Amniotic stem cell (primary cell): Measurements from ENCODE around the gene ENTPD7.
"Not testable (repeated sequence)": the region's sequence is repeated elsewhere in the genome, so short reads cannot be mapped to it uniquely, and the experiment has no call there.

Source experiments
- DNase-seq: peaks from one replicate; lab custom pipeline; 2025; lab: John Stamatoyannopoulos, UW

Gene ENTPD7, protein sequence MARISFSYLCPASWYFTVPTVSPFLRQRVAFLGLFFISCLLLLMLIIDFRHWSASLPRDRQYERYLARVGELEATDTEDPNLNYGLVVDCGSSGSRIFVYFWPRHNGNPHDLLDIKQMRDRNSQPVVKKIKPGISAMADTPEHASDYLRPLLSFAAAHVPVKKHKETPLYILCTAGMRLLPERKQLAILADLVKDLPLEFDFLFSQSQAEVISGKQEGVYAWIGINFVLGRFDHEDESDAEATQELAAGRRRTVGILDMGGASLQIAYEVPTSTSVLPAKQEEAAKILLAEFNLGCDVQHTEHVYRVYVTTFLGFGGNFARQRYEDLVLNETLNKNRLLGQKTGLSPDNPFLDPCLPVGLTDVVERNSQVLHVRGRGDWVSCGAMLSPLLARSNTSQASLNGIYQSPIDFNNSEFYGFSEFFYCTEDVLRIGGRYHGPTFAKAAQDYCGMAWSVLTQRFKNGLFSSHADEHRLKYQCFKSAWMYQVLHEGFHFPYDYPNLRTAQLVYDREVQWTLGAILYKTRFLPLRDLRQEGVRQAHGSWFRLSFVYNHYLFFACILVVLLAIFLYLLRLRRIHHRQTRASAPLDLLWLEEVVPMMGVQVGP

DNA sequence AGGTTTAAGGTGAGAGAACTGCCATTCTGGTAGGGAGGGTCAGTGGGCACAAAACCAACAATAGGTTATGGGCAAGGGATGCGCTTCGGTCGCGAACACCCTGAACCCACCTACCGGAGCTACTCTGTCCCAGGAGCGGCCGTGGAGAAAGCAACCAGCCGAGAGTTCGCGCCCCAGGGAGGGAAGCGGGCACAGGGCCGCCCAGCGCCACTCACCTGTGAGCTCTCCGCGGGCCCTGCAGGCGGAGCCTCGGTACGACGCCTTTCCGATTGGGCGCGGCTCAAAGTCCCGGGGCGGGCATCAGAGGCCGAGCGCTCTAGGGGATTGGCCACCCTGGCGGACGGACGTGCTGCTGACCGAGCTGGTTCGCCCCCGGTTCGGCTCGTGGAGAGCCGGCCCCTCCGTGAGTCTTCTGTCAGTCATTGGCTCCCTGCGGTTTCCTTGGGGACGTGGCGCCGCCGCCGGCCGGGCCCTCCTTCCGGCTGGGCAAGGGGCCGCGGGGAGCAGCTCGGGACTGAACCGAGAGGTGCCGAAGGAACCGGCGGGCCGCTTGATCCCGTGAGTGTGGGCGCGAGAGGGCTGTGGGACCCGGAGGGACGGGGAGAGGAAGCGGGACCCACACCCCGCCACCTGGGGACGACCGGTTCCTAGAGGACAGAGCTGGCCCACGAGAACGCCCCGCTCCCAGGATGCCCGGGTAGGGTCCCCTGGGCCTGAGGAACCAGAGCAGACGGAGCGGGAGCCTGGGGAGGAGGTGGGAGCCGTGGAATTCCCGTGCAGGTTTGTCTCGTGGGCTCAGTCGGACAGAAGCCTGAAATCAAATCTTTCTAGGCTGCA, at the start of gene ENTPD7:
Gene ENTPD7, plus strand, starts transcription at position 479 of the 837 bp plus-strand sequence. CDS start 448 bp downstream, outside the sequence.
- peak; percentile 96 for DNase-seq

DNA sequence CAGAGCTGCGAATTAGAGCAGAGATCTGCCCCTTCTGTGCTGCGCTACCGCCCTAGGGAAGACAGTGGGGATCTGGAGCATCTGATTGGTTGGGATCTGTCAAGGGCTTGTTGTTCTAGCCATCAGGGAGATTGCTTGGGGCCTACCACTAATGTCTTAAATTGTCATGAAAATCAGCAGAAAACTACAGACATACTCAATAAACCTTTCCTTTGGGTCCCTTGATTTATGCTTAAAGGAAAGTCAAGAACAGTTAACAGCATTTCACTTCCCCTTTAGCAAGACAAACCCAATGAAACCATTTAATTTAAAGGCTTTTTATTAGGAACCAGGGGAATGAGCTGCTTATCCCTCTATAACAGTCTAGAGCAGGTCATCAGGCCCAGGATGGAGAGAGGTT, 49.1 kb upstream of the ENTPD7 start:
- DNase-seq = no peak

DNA sequence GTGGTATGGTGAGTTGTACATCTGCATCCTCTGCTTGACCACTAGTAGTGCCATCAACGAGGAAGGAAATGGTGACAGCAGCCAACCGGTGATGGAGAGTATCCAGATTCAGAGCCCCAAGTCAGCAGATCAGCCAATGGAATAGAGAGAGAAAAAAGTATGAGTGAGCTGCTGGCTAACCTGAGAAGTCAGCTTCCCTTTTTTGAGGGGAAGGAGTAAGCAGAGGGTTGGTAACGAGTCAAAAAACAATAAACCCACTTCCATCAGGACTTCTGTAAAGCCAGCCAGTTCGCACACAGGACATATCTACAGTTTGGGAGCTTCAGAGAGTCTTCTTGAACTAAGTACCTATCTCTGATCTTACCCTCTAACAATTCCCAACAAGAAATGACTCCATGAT, 48.0 kb upstream of the ENTPD7 start:
- no peak for DNase-seq

DNA sequence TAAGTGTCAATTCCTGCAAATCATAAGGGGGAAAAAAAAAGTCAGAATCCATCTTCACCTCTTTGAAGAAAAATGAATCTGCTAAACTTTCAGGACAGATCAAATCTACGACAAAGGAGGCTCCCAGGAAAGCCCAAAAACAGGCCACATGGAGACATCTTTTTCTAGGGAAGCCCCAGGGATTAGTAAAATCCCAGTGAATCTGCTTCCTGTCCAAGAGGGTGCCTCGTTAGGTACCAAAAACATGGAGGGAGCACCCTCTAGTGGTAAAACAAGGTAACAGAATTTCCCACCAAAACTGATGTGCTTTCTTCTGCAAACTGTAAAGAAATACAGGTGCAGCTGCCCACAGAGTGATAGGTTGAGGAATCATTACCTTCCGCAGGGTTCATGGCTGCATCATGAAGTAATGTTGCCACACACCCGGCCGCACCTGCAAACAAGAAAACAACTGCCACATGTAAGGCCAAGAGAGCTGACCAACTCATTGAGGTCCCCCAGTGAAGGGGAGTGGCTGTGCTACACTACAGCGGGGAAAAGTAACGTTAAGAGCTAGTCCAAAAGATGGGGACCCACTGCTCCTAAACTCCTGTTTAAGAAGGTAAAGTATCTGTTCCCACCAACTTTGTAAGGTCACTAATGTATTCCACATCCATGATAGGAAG, 47.0 kb upstream of the ENTPD7 start:
- peak; percentile 17 for DNase-seq

DNA sequence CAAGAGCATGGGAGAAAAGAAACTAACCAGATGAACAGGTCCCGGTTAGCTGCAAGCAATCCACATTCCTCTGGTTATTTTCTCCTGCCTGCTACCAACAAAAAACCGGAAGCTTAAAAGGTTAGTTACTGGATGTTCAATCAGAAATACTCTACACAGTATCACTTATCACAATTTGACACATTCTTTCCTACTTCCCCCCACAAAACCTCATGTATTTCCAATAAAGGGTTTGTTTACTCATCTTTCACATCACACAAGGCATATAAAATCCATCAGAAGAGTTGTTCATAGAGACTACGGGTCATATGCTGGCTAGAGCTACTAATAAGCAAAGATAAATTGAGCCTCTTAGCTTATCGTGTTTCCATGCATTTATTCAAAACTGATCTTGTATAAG, 43.9 kb upstream of the ENTPD7 start:
- DNase-seq = no peak

DNA sequence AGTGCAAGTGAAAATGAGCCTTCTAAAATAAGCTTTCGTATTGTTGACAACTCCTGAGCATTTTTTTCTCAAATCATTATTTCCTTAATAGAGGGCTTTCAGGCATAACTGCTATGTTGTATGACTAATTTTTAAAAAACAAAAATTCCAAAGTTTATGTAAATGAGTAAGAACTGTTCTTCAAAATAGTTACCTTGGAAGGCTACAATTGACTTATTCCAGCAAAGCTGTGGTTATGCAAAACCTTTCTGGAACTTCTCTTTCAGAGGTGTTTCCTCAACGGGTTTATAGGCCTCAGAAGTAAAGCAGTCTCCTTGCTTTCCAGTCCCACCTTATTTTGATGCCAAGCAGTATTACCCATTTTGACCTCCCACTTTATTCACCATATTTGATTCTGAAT, 41.6 kb upstream of the ENTPD7 start:
- no peak for DNase-seq

DNA sequence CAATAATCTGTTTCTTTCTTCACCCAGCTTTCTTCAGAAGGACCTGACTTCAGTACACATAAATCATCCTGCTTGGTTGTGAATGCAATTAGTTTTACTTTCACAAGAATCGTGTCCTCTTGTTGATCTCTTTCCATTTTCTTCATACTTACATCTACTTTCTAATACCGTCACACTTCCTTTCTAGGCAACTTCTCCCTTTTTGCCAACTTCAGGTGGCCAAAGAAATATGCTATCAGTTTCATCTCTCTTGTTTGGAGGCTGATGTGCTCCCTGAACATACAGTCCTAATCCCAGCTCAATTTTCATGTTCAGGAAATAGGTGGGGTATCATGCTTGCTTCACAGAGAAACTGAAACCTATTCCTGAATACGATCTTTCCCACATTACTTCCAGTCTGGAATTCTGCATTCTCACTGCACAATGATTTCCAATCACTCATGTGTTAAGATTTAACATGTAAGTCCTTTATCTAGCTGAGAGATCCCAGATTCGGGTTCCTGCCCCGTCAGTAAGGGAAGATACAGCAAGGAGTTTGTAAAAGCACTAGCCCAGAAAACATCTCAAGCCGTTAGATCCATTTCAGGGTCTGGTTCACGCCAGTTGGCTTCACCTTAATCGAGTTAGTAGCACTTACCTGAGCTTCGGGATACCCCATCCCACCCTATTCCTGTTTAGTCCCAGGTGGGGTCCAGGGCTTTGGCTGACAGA, 40.1 kb upstream of the ENTPD7 start:
- DNase-seq = no peak

DNA sequence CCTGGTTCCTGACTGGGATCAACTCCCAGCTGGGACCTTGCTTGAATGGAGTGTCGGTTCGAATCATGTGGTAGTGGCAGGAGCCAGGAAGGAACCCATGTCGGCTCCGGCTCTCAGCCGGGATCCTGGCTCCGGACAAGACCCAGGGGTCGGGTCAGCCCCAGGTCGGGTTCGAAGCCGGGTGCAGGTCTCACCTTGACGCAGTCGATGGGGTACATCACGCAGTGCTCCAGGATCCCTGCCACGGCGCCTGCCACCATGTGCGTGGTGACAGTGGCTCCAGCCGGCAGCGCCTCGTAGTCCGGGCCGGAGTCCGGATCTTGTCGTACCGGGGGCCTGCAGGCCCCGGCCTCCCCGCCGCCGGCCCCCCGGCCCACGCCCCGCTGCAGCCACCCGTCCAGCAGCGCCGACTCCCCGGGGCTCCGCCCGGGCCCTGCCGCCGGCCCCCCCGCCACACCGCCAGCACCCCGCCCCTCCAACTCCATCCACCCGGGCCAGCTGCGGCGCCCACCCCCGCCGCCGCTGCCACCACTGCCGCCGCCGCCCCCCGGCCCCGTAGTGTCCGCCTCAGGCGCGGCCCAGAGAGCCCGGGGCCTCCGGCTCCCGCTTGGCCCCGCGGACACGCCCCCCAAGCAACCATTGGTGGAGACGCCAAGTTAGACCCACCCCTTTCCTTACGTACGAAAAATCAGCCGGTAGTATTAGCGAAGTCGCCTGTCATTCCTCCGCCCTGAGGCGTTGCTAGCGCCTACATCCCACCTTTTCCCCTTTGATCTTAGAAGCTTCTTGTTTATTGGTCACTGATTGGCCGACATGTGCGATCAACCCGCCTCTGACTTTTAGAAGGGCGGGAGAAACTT, 39.2 kb upstream of the ENTPD7 start, which contains the start of gene SLC25A28:
Gene SLC25A28, minus strand, starts transcription at position 589 of the 860 bp plus-strand sequence. Its CDS starts 104 bp downstream, at position 485.
- DNase-seq = peak; percentile 99

DNA sequence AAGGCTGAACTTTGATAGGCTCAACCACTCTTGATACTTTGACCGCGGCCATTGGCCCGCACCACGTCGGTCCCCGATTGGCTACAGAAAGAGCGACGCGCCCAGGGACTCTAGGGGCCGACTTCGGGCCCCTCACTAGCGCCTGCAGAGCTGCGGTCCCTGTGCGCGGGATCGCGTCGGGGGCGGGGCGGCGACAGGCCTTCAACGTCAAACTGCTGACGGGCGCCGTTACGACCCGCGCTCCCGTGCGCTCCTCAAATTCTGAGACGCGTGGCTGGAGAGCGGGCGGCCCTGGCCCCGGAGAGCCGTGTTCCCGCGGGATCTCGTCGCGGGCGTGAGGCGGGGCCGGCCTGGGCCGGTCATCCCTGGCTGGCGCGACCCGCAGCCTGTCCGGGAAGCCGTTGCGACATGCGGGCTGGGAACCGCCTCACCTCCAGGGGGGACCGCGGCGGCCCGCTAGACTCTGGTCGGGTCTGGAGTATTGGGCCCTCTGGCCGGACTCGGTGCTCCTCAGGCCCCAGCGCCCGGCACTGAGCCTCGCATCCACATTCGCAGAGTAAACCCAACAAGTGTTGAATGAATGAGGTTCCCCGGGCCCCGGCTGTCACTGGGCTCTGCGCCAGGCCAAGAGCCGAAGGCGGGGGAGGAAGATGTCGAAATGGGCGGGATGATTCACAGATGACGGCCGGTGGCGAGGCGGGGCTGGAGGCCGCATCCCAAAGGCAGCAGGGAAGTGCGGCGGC, 38.4 kb upstream of the ENTPD7 start:
- DNase-seq = peak; percentile 90

DNA sequence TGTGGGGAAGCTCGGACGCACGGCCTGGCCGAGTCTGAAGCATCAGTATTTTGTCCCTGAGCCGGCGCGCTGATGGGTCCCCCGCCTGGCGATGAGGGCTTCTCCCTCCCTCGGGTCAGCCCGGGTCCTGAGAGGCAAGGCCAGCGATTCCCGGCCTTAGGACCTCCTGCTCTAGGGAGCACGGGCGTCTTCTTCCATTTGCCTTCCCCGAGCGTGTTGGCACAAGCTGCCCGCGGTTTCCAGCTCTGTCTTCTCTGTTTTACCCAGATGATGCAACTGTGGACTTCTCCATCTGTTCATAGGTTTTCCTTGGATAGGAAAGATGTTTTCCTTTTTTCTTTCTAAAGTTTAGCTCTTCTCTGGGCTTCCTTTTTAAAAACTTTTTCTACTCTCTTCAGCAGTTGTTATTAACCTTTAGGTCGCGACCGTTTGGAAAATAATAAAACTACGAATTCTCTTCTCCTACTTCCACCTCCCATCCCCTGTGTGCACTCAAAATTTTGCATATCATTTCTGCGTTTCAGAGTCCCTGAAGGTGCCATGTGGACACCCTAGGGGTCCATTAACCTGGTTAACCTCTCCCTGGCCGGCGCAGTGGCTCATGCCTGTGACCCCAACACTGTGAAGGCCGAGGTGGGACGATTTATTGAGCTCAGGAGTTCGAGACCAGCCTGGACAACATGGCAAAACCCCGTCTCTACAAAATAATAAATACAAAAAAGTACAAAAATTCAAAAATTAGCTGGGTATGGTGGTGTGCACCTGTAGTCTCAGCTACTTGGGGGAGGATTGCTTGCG, 37.7 kb upstream of the ENTPD7 start:
- DNase-seq = peak; percentile 71

DNA sequence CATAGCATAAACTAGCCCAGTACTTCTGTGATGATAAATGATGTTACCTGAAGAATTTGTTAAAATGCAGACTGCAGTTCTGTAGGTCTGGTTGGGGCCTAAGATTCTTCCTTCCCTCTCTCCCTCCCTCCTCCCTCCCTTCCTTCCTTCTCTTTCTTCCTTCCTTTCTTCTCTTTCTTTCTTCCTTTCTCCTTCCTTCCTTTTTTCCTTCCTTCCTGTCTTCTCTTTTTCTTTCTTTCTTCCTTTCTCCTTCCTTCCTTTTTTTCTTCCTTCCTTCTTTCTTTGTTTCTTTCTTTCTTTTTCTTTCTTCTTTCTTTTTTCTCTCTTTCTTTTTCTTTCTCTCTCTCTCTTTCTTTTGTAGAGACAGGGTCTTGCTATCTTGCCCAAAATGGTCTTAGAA, 35.4 kb upstream of the ENTPD7 start:
- DNase-seq = no peak

DNA sequence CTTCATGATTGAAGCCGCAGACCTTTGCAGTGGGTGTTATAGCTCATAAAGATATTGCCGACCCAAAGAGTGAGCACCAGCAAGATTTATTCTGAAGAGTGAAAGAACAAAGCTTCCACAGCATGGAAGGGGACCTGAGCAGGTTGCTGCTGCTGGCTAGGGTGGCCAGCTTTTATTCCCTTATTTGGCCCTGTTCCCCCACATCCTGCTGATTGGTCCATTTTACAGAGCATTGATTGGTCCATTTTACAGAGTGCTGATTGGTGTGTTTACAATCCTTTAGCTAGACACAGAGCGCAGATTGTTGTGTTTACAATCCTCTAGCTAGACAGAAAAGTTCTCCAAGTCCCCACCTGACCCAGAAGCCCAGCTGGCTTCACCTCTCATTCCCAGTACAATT, 34.2 kb upstream of the ENTPD7 start:
- DNase-seq = not testable (repeated sequence)

DNA sequence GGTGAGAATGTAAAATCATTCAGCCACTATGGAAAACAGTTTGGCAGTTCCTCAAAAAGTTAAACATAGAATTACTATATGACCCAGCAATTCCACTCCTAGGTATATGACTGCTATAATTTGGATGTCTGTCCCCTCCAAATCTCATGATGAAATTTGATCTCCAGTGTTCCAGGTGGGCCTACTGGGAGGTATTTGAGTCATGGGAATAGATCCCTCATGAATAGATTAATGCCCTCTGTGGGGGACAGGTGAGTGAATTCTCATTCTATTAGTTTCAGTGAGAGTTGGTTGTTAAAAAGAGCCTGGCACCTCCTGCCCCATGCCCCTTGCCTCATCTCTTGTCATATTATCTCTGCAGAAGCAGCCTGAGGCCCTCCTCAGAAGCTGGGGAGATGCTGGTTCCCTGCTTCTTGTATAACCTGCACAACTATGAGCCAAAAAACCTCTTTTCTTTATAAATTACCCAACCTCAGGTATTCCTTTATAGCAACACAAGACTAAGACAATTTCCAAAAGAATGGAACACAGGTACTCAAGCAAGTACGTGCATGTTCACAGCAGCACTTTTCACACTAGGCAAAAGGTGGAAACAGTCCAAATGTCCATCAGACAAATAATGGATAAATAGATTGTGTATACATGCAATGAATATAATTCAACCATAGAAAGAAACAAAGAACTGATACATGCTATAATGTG, 30.2 kb upstream of the ENTPD7 start:
- DNase-seq = no peak

DNA sequence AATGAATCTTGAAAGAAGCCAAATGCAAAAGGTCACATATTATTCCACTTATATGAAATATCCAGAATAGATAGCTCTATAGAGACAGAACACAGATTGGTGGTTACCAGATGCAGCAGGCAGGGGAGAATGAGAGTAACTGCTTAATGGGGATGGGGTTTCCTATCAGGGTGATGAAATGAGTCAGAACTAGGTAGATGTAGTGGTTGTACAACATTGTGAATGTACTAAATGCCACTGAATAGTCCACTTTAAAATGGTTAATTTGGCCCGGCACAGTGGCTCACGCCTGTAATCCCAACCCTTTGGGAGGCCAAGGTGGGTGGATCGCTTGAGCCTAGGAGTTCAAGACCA, 29.7 kb upstream of the ENTPD7 start:
- no peak for DNase-seq

DNA sequence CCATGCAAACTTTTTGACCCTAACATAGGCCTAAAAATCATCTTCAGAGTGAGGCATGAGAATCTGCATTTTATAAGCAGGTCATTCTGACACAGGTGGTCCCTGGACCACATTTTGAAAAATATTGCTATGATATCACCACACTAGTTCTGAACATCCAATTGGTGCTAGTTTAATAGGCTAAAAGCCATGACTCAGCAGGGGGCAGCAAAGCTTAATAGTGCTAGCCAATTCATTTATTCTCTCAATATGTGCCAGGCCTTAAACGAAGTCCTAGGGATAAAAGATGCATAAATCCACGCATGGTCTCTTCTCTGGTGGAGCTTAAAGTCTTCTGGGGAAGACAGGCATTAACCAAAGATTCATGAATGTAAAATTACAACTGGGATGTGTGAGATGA, 28.9 kb upstream of the ENTPD7 start:
- peak; percentile 10 for DNase-seq

DNA sequence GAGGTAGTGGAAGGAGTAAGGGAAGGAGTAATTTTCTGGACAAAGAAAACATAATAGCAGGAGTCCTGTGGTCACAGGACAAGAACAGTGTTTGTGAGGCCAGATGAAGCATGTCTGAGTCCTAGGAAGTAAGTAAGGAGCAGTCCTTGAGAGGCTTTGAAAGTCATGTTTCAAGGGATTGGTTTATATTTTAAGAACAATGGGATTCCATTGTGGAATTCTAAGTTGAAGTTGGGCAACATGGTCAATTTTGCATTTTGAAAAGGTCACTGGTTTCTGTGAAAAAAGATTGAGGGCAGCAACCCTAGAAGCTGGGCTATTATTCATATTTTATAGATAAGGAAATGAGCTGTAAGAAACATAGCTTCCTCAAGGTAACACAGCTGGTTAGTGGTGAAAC, 28.3 kb upstream of the ENTPD7 start:
- no peak for DNase-seq

DNA sequence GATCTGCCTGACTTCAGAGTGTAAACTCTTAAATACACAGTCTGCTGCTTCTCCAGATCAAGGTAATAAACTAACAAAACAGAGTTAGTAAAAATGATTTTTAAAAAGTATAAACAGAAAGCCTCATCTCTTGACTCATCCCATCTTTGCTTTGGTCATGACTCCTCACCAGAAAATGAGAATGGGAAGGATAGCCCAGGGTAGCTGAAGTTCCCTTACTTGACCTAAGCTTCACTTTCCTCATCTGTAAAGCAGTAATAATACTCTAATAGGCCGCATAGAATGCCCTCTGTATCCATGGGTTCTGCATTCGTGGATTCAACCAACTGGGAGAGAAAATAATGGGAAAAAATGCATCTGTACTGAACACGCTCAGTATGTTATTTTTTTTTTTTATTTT, 27.8 kb upstream of the ENTPD7 start:
- peak; percentile 25 for DNase-seq

DNA sequence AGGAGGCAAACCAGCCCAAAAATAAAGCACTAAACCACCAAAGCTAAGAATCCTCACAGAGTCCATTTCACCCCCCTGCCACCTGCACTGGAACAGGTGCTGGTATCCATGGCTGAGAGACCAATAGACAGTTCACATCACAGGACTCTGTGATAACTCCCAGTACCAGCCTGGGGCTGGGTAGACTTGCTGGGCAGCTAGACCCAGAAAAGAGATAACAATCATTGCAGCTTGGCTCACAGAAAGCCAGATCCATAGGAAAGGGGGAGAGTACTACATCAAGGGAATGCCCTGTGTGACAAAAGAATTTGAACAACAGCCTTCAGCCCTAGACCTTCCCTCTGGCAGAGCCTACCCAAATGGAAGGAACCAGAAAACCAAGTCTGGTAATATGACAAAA, 25.5 kb upstream of the ENTPD7 start:
- no peak for DNase-seq
